ENCODE measurements around the gene CTNNA3. TPM values are rescaled to one million over a fixed set of nuclear protein-coding genes. Genes with fewer than 3 reads are reported as not detected.

CTNNA3 gene
- total and polyA plus RNA-seq, 9 donors, result 4.1 to 18.8 (median 6.3) TPM

GRCh38 chr10:67110286-67110685, 585.7 kb downstream of the CTNNA3 start:
- Histone ChIP-seq H3K36me3 (ENCODE audit: control insufficient read depth, insufficient read depth, low read length) (no peaks in the 10 kb centered on the region), H3K27me3 (ENCODE audit: control insufficient read depth, insufficient read depth, low read length) (no peaks in the 10 kb centered on the region), H3K27ac (ENCODE audit: low read length) (no peak overlapping the region), H3K4me3 (ENCODE audit: low read length) (no peak overlapping the region), H3K4me1 (ENCODE audit: control insufficient read depth, insufficient read depth, low read length) (no peaks in the 10 kb centered on the region), H3K9me3 (replicated peaks; ENCODE audit: control insufficient read depth, low read depth, low read length) (no peaks in the 10 kb centered on the region)
- DNase-seq, result no peak

DNA sequence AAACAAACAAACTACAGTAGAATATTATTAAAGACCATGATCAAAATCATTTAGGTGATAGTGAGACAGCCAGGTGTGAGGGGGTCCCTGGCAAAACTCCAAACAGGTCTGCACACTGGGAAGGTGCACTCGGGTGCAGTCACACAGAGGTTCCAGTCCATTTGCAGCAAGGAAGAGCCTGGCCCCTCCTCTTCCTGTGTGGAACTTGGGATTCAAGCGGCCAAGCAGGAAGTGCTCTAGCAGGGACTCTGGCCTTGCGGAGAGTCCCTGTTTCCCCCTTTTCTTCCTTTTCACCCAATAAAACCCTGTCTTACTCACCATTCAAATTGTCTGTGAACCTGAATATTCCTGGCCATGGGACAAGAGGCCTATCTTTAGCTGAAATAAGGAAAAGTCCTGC, 588.3 kb downstream of the CTNNA3 start:
- Histone ChIP-seq H3K4me3 (ENCODE audit: low read length) (no peak overlapping the region), H3K4me1 (ENCODE audit: control insufficient read depth, insufficient read depth, low read length) (no peaks in the 10 kb centered on the region), H3K9me3 (replicated peaks; ENCODE audit: control insufficient read depth, low read depth, low read length) (no peaks in the 10 kb centered on the region), H3K27me3 (ENCODE audit: control insufficient read depth, insufficient read depth, low read length) (no peaks in the 10 kb centered on the region), H3K36me3 (ENCODE audit: control insufficient read depth, insufficient read depth, low read length) (no peaks in the 10 kb centered on the region), H3K27ac (ENCODE audit: low read length) (no peak overlapping the region)
- DNase-seq, result no peak
- 61% methylated on average over 3 of the region's 3 CpGs for WGBS (ENCODE audit: insufficient coverage)

DNA sequence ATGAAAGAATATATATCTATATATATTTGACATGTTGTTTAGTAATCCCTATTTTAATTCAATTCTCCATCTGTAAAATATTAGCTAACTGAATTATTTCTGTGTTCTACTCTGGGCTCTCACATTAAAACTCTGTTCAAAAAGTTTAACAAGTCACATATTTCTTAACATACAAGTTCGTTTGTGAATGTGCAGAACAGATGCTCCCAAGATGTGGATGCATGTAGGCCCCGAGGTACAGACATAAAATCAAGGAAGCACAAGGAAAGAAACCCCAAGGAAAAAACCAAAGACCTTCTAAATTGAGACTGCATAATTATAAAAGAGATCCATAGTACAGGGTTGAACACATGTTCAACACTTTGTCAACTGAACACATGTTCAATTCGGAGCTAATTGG, 595.0 kb downstream of the CTNNA3 start:
- no peaks in the 10 kb centered on the region for H3K36me3 ChIP-seq (ENCODE audit: control insufficient read depth, insufficient read depth, low read length)
- no peak overlapping the region for H3K4me3 ChIP-seq (ENCODE audit: low read length)
- no peaks in the 10 kb centered on the region for H3K9me3 ChIP-seq (replicated peaks; ENCODE audit: control insufficient read depth, low read depth, low read length)
- H3K27ac ChIP-seq (ENCODE audit: low read length), result no peak overlapping the region
- no peaks in the 10 kb centered on the region for H3K4me1 ChIP-seq (ENCODE audit: control insufficient read depth, insufficient read depth, low read length)
- DNase-seq, result peak; percentile 46
- H3K27me3 ChIP-seq (ENCODE audit: control insufficient read depth, insufficient read depth, low read length), result no peaks in the 10 kb centered on the region
- WGBS (ENCODE audit: insufficient coverage), result no CpG with 5 or more reads among the region's 3 CpGs

- H3K36me3 ChIP-seq (ENCODE audit: control insufficient read depth, insufficient read depth, low read length), result no peaks in the 10 kb centered on the region
- no peaks in the 10 kb centered on the region for H3K4me1 ChIP-seq (ENCODE audit: control insufficient read depth, insufficient read depth, low read length)
- no peaks in the 10 kb centered on the region for H3K9me3 ChIP-seq (replicated peaks; ENCODE audit: control insufficient read depth, low read depth, low read length)
- no peaks in the 10 kb centered on the region for H3K27me3 ChIP-seq (ENCODE audit: control insufficient read depth, insufficient read depth, low read length)
- no peak overlapping the region for H3K27ac ChIP-seq (ENCODE audit: low read length)
- WGBS (ENCODE audit: insufficient coverage), result no CpG with 5 or more reads among the region's 2 CpGs
- peak; percentile 61 for DNase-seq
- no peak overlapping the region for H3K4me3 ChIP-seq (ENCODE audit: low read length)
These were observed 597.5 kb downstream of the CTNNA3 start for GRCh38 chr10:67098461-67098860.

GRCh38 chr10:67095531-67095930, 600.5 kb downstream of the CTNNA3 start:
- DNase-seq, result peak; percentile 21

DNA sequence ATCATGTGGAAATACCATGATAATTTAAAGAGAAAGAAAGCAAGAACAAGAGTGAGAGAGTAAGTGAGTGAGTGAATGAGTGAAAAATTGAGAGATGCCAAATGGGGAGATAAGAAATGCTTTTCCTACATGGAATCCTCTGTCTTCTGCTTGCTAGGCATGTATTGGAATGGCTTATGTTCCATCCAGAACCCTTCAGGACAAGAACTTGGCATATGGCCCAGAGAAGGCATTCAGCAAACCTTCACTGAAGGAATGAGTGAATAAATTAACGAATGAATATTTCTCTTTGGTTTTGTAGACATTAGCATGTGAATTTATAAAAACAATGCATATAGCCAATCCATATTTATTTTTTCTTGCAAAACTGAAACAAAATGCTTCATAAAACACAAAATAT, 608.0 kb downstream of the CTNNA3 start:
- no peaks in the 10 kb centered on the region for H3K36me3 ChIP-seq (ENCODE audit: control insufficient read depth, insufficient read depth, low read length)
- no peaks in the 10 kb centered on the region for H3K27me3 ChIP-seq (ENCODE audit: control insufficient read depth, insufficient read depth, low read length)
- no peak overlapping the region for H3K27ac ChIP-seq (ENCODE audit: low read length)
- no peaks in the 10 kb centered on the region for H3K9me3 ChIP-seq (replicated peaks; ENCODE audit: control insufficient read depth, low read depth, low read length)
- WGBS (ENCODE audit: insufficient coverage), result no CpG with 5 or more reads among the region's 1 CpG
- no peak for DNase-seq
- no peak overlapping the region for H3K4me3 ChIP-seq (ENCODE audit: low read length)
- H3K4me1 ChIP-seq (ENCODE audit: control insufficient read depth, insufficient read depth, low read length), result no peaks in the 10 kb centered on the region

More at GRCh38 chr10:67095531-67095930, 600.5 kb downstream of the CTNNA3 start:
- Histone ChIP-seq H3K27me3 (ENCODE audit: control insufficient read depth, insufficient read depth, low read length) (no peaks in the 10 kb centered on the region), H3K4me3 (ENCODE audit: low read length) (no peak overlapping the region), H3K4me1 (ENCODE audit: control insufficient read depth, insufficient read depth, low read length) (no peaks in the 10 kb centered on the region), H3K27ac (ENCODE audit: low read length) (no peak overlapping the region), H3K9me3 (replicated peaks; ENCODE audit: control insufficient read depth, low read depth, low read length) (no peaks in the 10 kb centered on the region), H3K36me3 (ENCODE audit: control insufficient read depth, insufficient read depth, low read length) (no peaks in the 10 kb centered on the region)
- WGBS (ENCODE audit: insufficient coverage), result no CpG with 5 or more reads among the region's 2 CpGs

DNA sequence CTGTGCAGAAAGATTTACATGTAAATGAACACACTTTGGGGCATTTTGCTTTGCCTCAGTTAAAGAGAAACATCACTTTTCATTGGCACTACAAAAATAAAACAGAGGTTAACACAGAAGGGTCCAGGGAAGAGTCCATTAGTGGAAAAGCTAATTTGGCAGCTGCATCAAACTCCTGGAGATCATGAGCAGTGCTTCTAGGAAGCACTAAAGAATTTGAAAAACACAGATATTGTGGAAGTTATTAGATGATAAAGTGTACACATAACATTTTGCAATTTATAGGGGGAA, 608.9 kb downstream of the CTNNA3 start:
- no peak overlapping the region for H3K4me3 ChIP-seq (ENCODE audit: low read length)
- H3K27ac ChIP-seq (ENCODE audit: low read length), result no peak overlapping the region
- no peaks in the 10 kb centered on the region for H3K4me1 ChIP-seq (ENCODE audit: control insufficient read depth, insufficient read depth, low read length)
- H3K36me3 ChIP-seq (ENCODE audit: control insufficient read depth, insufficient read depth, low read length), result no peaks in the 10 kb centered on the region
- no peak for DNase-seq
- no peaks in the 10 kb centered on the region for H3K9me3 ChIP-seq (replicated peaks; ENCODE audit: control insufficient read depth, low read depth, low read length)
- H3K27me3 ChIP-seq (ENCODE audit: control insufficient read depth, insufficient read depth, low read length), result no peaks in the 10 kb centered on the region

DNA sequence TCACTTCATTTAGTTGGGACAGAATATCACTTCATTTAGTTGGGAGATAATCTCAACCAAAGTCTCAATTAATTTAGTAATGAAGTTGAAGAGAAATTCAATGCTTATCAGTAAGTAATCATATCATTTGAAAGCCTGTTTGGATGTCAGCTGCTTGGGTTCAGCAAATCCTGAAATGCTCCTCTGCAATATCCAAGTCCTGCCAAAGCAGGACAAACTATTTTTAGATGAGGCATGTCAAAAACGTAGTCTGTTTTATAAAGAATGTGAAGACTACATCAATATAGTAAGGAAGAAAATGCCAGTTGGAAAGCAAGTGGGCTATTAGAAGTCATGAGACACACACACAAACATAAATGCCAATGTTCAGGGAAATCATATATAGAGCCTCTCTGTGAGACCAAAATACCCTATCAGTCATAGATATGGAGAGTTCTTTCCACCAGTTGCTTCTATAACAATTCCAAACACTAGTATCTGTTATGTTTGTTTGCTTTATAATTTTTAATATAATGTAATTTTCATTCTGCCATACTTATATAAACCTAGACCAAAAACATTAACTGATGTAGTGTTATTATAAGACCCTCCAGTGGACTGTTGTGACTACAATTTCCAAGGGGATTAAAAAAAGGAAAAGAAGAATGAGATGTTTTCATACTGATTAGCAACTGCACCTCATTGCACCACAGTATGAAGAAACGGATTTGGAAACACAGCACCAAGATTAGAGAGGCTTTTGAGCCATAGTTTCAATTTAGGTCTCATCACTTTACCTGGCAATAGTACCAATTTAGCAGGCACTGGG, 609.5 kb downstream of the CTNNA3 start:
- Histone ChIP-seq H3K9me3 (replicated peaks; ENCODE audit: control insufficient read depth, low read depth, low read length) (no peaks in the 10 kb centered on the region), H3K27ac (ENCODE audit: low read length) (no peak overlapping the region), H3K36me3 (ENCODE audit: control insufficient read depth, insufficient read depth, low read length) (no peaks in the 10 kb centered on the region), H3K4me1 (ENCODE audit: control insufficient read depth, insufficient read depth, low read length) (no peaks in the 10 kb centered on the region), H3K27me3 (ENCODE audit: control insufficient read depth, insufficient read depth, low read length) (no peaks in the 10 kb centered on the region), H3K4me3 (ENCODE audit: low read length) (no peak overlapping the region)
- WGBS (ENCODE audit: insufficient coverage), result no CpG with 5 or more reads among the region's 2 CpGs
- DNase-seq, result peak; percentile 54

DNA sequence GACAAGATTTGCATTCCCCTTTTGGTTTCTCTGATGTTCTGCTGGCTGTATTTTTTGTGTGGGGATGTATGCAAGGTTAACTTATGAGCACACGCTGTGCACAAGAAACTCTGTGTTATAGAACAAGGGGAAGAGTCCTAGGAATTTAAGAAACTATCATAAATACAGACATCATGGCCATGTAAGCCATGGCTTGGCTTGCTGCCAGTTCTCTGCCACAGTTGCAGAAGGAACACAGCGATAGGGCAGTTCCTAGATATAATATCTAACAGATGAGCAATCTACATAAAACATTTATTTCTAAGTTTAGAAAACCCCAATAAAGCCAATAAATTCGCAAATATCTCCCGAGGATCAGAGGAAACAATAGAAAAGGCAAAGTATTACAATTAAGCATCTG, 616.9 kb downstream of the CTNNA3 start:
- Histone ChIP-seq H3K4me1 (ENCODE audit: control insufficient read depth, insufficient read depth, low read length) (no peaks in the 10 kb centered on the region), H3K27ac (ENCODE audit: low read length) (no peak overlapping the region), H3K4me3 (ENCODE audit: low read length) (no peak overlapping the region), H3K27me3 (ENCODE audit: control insufficient read depth, insufficient read depth, low read length) (no peaks in the 10 kb centered on the region), H3K9me3 (replicated peaks; ENCODE audit: control insufficient read depth, low read depth, low read length) (no peaks in the 10 kb centered on the region), H3K36me3 (ENCODE audit: control insufficient read depth, insufficient read depth, low read length) (no peaks in the 10 kb centered on the region)
- DNase-seq, result no peak
- WGBS (ENCODE audit: insufficient coverage), result no CpG with 5 or more reads among the region's 4 CpGs

- WGBS (ENCODE audit: insufficient coverage), result no CpG with 5 or more reads among the region's 1 CpG
- Histone ChIP-seq H3K27me3 (ENCODE audit: control insufficient read depth, insufficient read depth, low read length) (no peaks in the 10 kb centered on the region), H3K4me3 (ENCODE audit: low read length) (no peak overlapping the region), H3K36me3 (ENCODE audit: control insufficient read depth, insufficient read depth, low read length) (no peaks in the 10 kb centered on the region), H3K4me1 (ENCODE audit: control insufficient read depth, insufficient read depth, low read length) (no peaks in the 10 kb centered on the region), H3K9me3 (replicated peaks; ENCODE audit: control insufficient read depth, low read depth, low read length) (no peaks in the 10 kb centered on the region), H3K27ac (ENCODE audit: low read length) (no peak overlapping the region)
- no peak for DNase-seq
These were observed 618.6 kb downstream of the CTNNA3 start for GRCh38 chr10:67077376-67077775.

DNA sequence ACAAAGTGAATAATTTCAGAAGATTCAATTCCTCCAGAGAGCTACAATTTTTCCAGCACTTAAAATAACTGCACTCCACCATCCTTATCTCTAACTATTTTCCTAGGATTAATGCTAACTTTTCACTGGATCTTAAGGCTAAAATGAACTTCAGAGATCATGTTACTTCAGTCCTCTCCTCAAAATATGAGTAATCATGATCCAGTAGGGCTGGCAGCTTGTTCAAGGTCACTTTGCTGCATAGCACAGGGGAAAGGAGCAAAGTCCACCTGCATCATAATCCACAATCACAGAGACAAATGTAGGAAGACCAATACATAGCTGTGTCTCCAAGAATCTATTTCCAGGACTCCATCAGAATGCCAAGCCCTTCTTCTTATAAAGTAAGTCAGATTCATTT, 619.9 kb downstream of the CTNNA3 start:
- Histone ChIP-seq H3K9me3 (replicated peaks; ENCODE audit: control insufficient read depth, low read depth, low read length) (no peaks in the 10 kb centered on the region), H3K4me3 (ENCODE audit: low read length) (no peak overlapping the region), H3K27me3 (ENCODE audit: control insufficient read depth, insufficient read depth, low read length) (no peaks in the 10 kb centered on the region), H3K27ac (ENCODE audit: low read length) (no peak overlapping the region), H3K4me1 (ENCODE audit: control insufficient read depth, insufficient read depth, low read length) (no peaks in the 10 kb centered on the region), H3K36me3 (ENCODE audit: control insufficient read depth, insufficient read depth, low read length) (no peaks in the 10 kb centered on the region)
- DNase-seq, result no peak

Measured in muscle of leg (tissue), 11 donors.